Effector CD8-positive, alpha-beta T cell (primary cell): ENCODE results near the gene AOAH.

Source experiments
- DNase-seq: peaks from one replicate; lab custom pipeline; 2025; lab: John Stamatoyannopoulos, UW

AOAH gene

DNA sequence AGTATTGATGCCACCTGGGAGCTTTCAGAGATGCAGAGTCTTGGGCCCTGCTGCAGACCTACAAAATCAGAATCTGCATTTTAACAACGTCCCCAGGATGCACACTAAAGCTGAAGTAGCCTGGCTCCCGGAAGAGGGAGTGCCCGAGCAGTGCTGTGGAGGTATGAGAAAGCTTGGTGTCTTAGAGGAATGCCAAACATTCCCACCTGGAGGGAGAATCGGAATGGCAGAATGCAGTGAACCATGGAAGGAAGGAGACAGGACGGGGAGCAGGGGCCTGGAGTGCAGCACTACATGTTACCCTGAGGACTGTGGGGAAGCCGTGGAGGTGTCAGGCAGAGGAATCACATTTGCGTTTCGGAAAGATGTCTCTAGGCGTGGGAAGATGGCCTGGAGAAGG, 90.9 kb downstream of the AOAH start:
- no peak for DNase-seq

GRCh38 chr7:36630112-36630650, 94.1 kb downstream of the AOAH start:
- DNase-seq, result no peak

- no peak for DNase-seq
Measured at GRCh38 chr7:36629351-36629750, 94.9 kb downstream of the AOAH start.

DNA sequence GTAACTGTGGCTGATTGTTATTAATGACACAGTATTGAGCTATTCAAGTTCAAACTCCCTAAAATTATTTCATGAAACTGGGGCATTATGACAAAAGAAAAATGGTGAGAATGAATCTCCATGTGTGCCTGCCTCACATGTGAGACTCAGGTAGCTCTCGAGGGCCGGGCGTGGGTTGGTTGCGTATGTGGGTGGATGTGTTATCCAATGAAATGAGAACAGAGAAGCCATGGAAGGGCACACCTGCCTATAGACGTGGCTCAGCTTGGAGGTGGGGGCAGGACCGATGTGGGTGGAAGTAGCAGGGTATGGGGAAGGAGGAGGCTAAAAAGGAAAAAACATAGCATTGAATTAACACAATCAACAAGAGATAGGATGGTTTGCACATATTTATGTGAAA, 96.5 kb downstream of the AOAH start:
- no peak for DNase-seq

DNA sequence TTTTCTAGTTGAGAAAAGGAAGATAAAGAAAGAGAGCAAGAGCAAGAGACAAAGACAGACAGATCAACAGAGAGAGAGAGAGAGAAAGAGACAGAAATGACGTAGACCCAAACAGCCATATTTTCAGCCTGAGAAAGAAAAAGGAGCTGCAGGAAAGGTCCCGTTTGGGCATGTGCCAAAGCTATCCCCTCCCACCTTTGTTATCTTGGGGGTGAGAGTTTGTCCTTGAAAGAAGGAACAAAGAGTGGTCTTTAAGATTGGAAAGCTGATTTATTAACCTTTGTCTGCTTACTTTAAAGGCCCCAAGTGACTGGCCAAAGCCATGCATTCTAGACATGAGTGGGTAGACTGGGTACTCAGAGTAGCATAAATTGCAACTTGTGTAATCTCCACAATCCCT, 98.2 kb downstream of the AOAH start:
- no peak for DNase-seq

DNA sequence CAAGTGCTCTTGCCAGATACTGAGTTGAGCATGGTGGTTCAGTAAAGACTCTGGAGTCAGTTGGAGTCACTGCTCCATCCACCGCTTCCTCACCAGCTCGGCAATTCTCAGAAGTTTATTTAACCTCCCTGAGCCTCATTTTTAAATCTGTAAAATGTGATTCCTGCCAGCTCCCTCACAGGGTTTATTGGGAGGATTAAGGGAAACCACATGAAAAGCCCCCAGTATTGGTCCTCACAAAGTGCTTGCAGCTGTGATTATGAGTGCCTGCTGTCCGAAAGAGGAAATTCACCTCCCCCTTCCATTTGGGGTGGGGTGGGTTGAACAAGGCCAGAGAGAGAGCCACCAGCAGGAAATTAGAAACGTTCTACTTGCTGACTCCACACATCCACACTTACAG, 99.0 kb downstream of the AOAH start:
- DNase-seq, result no peak

DNA sequence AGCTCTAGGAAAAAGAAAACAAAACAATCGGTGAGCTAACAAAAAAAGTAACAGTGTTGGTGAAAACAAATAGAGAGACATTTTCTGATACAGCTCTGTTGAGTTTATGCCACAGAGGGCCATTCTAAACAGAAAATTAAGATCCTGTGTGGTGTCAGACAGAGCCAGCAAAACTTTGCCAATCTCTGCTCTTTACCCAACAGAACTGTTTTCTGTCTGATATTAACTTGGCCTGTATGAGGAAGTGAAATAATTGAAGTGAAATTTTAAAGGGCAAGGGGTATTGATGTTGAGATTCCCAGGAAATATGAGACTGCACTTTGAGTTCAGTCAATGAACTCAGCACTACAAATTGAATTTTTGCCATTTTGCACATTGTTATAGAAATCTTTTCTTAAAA, 101.0 kb downstream of the AOAH start:
- DNase-seq, result no peak

GRCh38 chr7:36621396-36621795, 102.9 kb downstream of the AOAH start:
- DNase-seq, result no peak

DNA sequence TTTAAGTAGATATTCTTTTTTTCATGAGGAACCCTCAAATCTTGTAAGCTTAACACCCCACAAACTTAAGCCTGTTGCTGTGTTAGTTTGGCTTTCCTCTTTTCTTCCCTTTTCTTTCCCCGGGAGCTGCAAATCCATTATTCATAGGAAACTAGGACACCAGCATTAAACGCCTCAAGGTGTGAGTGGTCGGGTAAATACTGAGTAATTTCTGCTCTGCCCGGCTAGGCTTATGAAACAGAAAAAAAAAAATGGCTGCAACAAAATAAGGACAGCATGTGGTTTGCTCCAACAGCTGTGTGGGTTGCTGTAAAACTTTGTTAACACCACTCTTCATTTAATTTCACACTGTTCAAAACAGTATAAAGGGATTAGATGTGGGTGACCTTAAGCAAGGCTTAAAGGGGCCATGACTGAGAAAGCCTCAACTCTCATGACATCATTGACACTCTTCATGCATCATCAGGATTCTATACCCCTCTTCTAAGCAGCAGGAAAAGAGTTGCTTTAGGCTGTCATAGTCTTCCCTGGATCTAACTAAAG, 104.1 kb downstream of the AOAH start:
- no peak for DNase-seq

DNA sequence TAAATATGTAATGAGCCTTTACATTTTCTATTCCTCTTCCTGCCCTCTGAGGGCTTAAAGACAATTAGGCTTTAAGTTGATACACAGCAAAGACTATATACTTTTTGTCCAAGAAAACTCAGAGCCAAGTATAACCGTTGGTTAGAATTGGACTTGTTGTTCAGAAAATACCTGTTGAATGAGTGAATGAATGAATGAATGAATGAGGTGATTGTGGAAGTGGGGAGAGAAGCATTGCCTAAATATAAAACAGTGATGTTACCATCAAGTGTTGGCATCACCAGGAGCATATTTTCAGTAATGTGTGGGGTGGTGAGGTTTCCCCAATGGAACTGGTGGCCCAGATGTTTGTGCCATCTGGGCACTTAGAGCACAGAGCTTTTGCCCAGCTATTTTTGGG, 106.9 kb downstream of the AOAH start:
- no peak for DNase-seq

DNA sequence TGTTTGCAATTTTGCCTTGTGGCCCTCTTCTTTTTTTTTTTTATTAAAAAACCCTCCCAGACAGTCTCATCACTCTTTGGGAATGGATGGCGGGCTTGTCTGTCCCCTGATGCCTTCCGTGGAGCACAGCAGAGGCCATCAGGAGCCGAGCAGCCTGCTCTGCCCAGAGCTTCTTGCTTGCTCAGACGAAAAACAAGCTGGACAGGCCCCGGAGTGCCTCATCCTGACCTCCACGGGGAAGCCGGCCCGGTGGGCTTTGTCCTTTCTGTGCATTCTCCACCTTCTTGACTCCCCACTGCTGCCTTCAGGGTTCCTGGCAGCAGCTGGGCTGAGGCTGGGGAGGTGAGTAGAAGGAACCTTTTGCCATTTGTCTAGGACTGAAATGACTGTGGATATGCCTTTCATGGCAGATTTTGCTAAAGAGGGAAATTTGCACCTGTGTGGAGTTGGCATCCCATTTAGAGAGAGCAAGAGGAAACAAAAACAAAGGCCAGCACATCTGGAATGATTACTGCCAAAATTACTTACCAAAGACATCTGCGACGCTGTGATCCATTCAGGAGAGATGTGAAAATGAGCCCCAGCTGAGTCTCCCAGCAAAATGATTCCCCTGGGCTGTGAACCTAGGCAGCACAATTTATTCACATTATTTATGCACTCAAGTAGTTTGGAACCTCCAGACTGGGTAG, 108.3 kb downstream of the AOAH start:
- no peak for DNase-seq

- DNase-seq, result no peak
Measured at GRCh38 chr7:36614959-36615358, 109.3 kb downstream of the AOAH start.

DNA sequence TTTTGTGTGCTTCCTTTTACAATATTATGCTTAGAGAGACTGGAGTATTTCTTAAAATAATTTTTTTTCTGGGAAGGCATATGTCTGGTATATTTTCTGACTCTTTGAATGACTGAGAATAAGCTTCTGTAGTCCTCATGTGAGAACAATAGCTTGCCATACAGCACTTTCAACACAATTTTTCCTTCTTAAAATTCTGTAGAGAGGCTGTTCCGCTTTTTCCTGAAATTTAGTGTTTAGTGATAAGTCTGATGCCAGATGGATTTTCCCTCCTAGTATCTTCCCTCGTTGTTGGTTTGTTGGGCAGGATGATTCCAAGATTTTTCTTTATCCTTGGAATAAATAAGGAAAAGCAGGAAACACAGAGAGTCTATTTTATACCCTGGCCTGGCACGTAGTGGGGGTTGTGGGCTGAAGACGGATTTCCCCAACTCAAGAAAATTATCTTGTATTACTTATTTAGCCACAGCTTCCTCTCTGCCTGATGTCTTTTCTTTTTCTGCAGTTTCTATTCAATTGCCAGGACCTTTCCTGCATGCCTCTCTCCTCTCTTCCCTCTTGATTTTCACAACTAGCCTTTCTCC, 111.2 kb downstream of the AOAH start:
- no peak for DNase-seq

DNA sequence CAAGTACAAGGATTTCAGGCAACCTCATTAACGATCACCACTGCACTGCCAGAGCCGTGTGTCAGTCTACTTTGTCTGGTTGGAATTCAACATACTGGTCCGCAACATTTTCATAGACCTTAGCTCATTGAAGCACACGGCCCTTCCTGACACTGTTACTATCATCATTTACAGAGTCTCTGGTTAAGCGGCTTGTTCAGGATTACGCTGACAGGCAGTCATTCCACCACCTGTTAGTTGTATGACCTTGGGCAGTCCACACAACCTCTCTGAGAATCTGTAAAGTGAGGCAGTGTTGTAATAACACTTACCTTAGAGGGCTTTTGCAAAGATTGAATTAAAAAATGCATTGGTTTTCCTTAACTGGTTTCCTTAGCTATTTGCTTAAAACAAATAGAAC, 112.6 kb downstream of the AOAH start:
- no peak for DNase-seq

- no peak for DNase-seq
Measured at GRCh38 chr7:36607721-36608095, 116.6 kb downstream of the AOAH start.

- no peak for DNase-seq
Measured at GRCh38 chr7:36606976-36607720, 117.1 kb downstream of the AOAH start.

GRCh38 chr7:36606153-36606975, 117.9 kb downstream of the AOAH start:
- DNase-seq, result no peak

- DNase-seq, result no peak
Measured at GRCh38 chr7:36605261-36606051, 118.8 kb downstream of the AOAH start.

DNA sequence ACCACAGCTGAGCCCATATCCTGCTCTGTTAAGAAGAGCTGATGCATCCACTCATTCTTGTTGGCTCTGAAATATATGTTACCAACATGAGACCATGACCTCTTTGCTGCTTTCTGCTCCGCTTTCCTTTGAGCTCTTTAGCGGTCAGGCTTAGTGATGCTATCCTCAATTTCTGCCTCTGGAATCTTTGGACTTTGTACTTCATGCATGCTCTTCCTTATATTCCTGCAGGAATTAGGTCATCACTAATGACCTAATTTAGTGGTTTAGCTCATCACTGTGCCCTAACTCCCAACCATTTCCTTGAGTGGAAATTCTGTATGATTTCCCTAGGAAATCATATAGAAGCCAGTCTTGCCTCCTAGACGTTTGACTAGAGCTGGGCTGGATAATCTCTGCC, 119.5 kb downstream of the AOAH start:
- no peak for DNase-seq

GRCh38 chr7:36602934-36603887, 121.1 kb downstream of the AOAH start:
- DNase-seq, result no peak
